ENCODE measurements around the gene PRIMA1. TPM values are rescaled to one million over a fixed set of nuclear protein-coding genes. Genes with fewer than 3 reads are reported as not detected.

PRIMA1 gene
- total and polyA plus RNA-seq, 2 experiments from 2014 or later, result 2.1 to 3.5 TPM

- TF ChIP-seq CTCF (conservative IDR thresholded peaks at IDR 0.05; ENCODE audit: low read depth in 2 of 2), result no peak
- TF ChIP-seq EZH2 (IDR thresholded peaks at IDR 0.05; ENCODE audit: low read depth, unreplicated experiment), result no peak
- no peak for TF ChIP-seq JUNB (IDR thresholded peaks at IDR 0.05; ENCODE audit: unreplicated experiment)
- TF ChIP-seq STAT1 (IDR thresholded peaks at IDR 0.05; ENCODE audit: unreplicated experiment), result no peak
- no peak for TF ChIP-seq ETS1 (IDR thresholded peaks at IDR 0.05)
- no peak for TF ChIP-seq NANOG (IDR thresholded peaks at IDR 0.05; ENCODE audit: borderline replicate concordance)
- no peak for TF ChIP-seq ZNF114 (CRISPR knock-in tag; IDR thresholded peaks at IDR 0.05)
- no peak for TF ChIP-seq EZH2phosphoT487 (IDR thresholded peaks at IDR 0.05; ENCODE audit: unreplicated experiment)
- no peak for TF ChIP-seq ZNF331 (CRISPR knock-in tag; IDR thresholded peaks at IDR 0.05; ENCODE audit: low read depth)
- TF ChIP-seq REST (IDR thresholded peaks at IDR 0.05; ENCODE audit: unreplicated experiment), result no peak
- no peak for TF ChIP-seq POLR2AphosphoS5 (IDR thresholded peaks at IDR 0.05; ENCODE audit: low read depth)
- TF ChIP-seq CREB1 (CRISPR knock-in tag; IDR thresholded peaks at IDR 0.05; ENCODE audit: low read depth), result no peak
- TF ChIP-seq ZNF462 (CRISPR knock-in tag; IDR thresholded peaks at IDR 0.05), result no peak
- Mint-ChIP-seq H3K27ac (no peak overlapping the region; the same call in 1 of the 2 replicates), H3K9me3 (no peaks in the 10 kb centered on the region), H3K36me3 (ENCODE audit: low read depth) (no peaks in the 10 kb centered on the region), H3K4me3 (no peak overlapping the region), H3K27me3 (ENCODE audit: insufficient read depth, low read depth, poor library complexity) (peaks cover 6% of the 10 kb centered on the region), H3K4me1 (peaks cover 21% of the 10 kb centered on the region)
- no peaks in the 10 kb centered on the region for H4K20me1 ChIP-seq (replicated peaks; ENCODE audit: insufficient read depth)
- H3K36me3 ChIP-seq (ENCODE audit: insufficient read depth), result no peaks in the 10 kb centered on the region
- H3K79me2 ChIP-seq (replicated peaks; ENCODE audit: insufficient read depth), result no peaks in the 10 kb centered on the region
- peaks cover 3% of the 10 kb centered on the region for H3K4me1 ChIP-seq (ENCODE audit: insufficient read depth)
- no peaks in the 10 kb centered on the region for H3K9me2 ChIP-seq (ENCODE audit: insufficient read depth)
- H3K27me3 ChIP-seq (ENCODE audit: insufficient read depth), result no peaks in the 10 kb centered on the region
- no peak overlapping the region for H3K27ac ChIP-seq (ENCODE audit: low read depth)
- ATAC-seq, result no peak
- H3K4me3 ChIP-seq, result no peak overlapping the region
- H2AFZ ChIP-seq, result no peak overlapping the region
- H3F3A ChIP-seq (replicated peaks; ENCODE audit: low read depth), result no peaks in the 10 kb centered on the region
- H3K4me2 ChIP-seq, result no peak overlapping the region
- no peak for DNase-seq (ENCODE audit: low spot score)
Observed at GRCh38 chr14:93748208-93749075, 39.8 kb downstream of the PRIMA1 start.

Measured in GM23338 (cell line).